Measurements from ENCODE around the gene IGFBP5.

IGFBP5 gene

DNA sequence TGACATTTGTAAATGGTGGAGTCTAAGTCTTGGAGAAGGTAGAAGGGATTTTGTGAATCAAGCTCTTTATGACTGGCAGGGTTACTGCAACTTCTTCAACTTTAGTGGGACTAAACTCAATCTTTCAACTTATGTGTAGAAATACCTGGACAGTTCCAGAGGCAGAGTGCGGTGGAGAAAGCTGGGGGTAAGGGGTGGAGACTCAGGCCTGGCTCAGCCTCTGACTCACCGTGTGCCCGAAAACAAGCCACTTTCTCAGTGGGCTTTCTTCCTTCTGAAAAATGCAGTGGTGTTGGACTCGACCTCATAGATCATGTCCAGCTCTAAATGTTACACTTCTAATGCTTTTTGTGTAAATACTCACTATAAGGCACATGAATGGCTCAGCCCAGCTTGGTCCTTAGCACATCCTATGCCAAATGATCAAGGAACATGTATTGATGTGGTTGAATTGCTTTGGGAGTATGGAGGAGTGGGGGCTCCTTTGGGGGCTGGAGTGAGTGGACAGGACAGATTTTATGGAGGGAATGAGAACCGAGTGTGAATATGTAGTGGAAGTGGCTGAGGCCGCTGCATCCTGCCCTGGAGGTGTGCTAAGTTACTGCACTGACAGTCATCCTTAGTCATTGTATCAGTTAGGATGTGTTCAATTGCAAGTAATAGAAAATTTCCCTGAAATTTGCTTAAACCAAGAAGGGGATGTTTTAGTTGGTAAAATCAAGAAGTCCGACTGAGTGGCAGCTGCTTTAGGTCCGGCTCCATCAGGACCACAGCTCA, 32.2 kb upstream of the IGFBP5 start:
- H3K4me1 Mint-ChIP-seq = no peaks in the 10 kb centered on the region
- no peak overlapping the region for H3K4me3 Mint-ChIP-seq
- H3K36me3 Mint-ChIP-seq = no peaks in the 10 kb centered on the region
- no peak for ATAC-seq (ENCODE audit: low read depth)
- H3K9me3 Mint-ChIP-seq = no peaks in the 10 kb centered on the region
- peaks cover 7% of the 10 kb centered on the region for H3K27me3 Mint-ChIP-seq
- H3K27ac Mint-ChIP-seq = no peak overlapping the region
- no peak for DNase-seq (ENCODE audit: low spot score in 2 of 2)

DNA sequence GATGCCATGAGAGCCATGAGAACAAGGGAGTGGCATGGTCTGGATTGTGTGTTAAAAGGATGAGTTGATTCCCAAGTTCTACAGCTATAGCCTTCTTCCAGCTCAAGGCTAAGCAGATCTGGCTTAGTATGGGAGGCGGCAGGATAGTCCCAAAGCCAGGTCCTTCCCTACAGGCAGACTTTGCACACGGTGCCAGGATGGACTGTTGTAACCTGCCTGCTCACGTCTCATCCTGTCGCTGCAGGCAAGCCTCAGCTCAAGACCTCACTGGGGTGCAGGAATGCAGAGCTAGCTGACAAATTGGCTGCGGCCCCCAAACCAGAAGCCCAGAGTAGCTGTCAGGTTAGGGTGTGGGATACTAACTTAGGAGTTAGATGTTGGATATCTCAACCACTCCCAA, 28.8 kb upstream of the IGFBP5 start:
- Mint-ChIP-seq H3K9me3 (no peaks in the 10 kb centered on the region), H3K27ac (no peak overlapping the region), H3K4me1 (no peaks in the 10 kb centered on the region), H3K36me3 (no peaks in the 10 kb centered on the region), H3K4me3 (no peak overlapping the region), H3K27me3 (peaks cover 10% of the 10 kb centered on the region)
- DNase-seq (ENCODE audit: low spot score in 2 of 2) = no peak
- no peak for ATAC-seq (ENCODE audit: low read depth)

DNA sequence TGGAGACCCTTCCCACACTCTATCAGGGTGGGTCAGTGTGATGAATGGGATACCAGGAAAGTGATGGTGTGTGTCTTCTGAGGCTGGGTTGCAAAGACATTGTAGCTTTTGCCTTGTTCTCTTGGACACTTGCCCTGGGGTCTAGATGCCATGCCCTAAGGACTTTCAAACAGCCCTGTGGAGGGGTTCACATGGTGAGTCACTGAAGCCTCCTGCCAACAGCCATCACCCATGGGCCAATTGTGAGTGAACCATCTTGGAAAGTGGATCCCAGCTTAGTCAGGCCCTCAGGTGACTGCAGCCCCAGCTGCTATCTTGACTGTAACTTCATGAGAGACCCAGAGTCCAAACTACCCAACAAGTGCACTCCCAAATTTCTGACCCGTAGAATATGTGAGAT, 25.8 kb upstream of the IGFBP5 start:
- Mint-ChIP-seq H3K36me3 (no peaks in the 10 kb centered on the region), H3K9me3 (no peaks in the 10 kb centered on the region), H3K4me1 (no peaks in the 10 kb centered on the region)

DNA sequence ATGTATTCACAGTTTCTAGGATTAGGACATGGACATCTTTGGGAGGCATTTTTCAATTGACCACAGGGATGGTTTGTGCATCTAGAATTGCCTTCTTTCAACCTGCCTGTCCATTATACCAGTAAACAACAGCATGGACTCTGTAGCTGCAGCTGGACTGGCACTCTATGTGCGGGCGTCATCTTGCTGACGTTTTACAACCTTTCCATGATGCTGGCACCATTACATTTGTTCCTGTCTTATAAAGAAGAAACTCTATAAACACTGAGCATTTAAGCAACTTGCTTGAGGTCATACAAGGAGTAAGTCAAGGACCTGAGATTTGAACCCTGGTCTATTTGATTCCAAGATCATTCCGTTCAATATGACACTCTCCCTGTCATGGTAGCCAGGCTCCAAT, 25.4 kb upstream of the IGFBP5 start:
- H3K27me3 Mint-ChIP-seq = peaks cover 11% of the 10 kb centered on the region
- H3K9me3 Mint-ChIP-seq = no peaks in the 10 kb centered on the region
- no peak overlapping the region for H3K27ac Mint-ChIP-seq
- ATAC-seq (ENCODE audit: low read depth) = no peak
- H3K4me1 Mint-ChIP-seq = no peaks in the 10 kb centered on the region
- no peak overlapping the region for H3K4me3 Mint-ChIP-seq
- no peaks in the 10 kb centered on the region for H3K36me3 Mint-ChIP-seq
- DNase-seq (ENCODE audit: low spot score in 2 of 2) = no peak

More for the DNA sequence above, 25.8 kb upstream of the IGFBP5 start:
- no peak for DNase-seq (ENCODE audit: low spot score in 2 of 2)
- no peak for ATAC-seq (ENCODE audit: low read depth)
- Mint-ChIP-seq H3K4me3 (no peak overlapping the region), H3K27me3 (peaks cover 11% of the 10 kb centered on the region), H3K27ac (no peak overlapping the region)

DNA sequence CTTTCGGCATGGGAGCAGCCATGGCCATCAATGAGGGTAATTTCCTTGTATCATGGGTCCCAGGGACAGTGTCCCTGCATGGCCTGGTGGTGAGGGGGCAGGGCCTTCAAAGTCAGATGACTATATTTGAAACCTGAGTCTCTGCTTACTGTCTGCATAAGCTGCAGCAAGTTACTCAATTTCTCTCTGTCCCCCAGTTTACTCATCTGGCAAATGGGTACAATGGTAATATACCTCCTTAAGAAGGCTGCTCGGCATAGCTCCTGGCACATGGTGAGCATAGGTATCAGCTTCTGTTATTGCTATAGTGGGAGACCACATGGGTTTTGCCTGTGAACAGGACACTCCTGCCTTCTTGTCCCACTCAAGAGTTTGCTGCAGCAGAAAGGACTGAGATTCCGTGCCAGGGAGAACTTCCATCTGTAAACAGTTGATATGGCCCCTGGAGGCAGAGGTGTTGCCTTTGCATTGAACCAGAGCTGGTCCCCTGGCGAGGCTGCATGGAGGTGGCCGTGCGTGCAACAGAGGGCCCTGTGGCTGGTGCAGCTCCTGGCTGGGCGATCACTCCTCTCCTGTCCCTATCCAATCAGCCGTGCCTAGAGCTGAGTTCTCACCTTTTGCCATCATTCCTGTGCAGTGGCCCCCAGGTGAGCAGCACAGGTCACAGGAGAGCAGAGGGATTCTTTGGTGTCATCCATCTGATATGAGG, 22.7 kb upstream of the IGFBP5 start:
- Mint-ChIP-seq H3K36me3 (no peaks in the 10 kb centered on the region), H3K4me3 (no peak overlapping the region), H3K27me3 (peaks cover 6% of the 10 kb centered on the region), H3K9me3 (no peaks in the 10 kb centered on the region), H3K4me1 (no peaks in the 10 kb centered on the region), H3K27ac (no peak overlapping the region)
- no peak for DNase-seq (ENCODE audit: low spot score in 2 of 2)
- no peak for ATAC-seq (ENCODE audit: low read depth)

DNA sequence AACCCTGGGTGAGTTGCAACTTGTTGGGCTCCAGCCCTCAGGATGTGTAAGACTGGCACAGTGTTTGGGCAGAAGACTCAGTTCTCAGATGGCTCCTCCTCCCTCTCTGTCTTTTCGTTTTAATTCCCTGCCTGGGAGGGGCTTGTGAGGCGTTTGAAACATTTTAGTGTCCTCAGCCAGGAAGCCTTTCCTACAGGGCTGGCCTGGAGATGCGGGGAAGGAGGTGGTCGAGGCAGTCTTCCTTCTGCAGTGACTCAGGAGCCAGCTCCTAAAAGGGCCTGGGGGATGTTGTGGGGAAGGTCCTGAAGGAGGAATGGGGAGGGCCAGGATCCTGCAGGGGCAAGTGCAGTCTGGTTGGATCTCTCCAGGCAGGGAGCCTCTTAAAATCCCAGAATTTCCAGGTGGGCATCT, 22.1 kb upstream of the IGFBP5 start:
- H3K27ac Mint-ChIP-seq = no peak overlapping the region
- ATAC-seq (ENCODE audit: low read depth) (no peak), DNase-seq (ENCODE audit: low spot score in 2 of 2) (no peak)
- no peak overlapping the region for H3K4me3 Mint-ChIP-seq
- H3K27me3 Mint-ChIP-seq = peaks cover 6% of the 10 kb centered on the region
- no peaks in the 10 kb centered on the region for H3K9me3 Mint-ChIP-seq
- no peaks in the 10 kb centered on the region for H3K4me1 Mint-ChIP-seq
- no peaks in the 10 kb centered on the region for H3K36me3 Mint-ChIP-seq

DNA sequence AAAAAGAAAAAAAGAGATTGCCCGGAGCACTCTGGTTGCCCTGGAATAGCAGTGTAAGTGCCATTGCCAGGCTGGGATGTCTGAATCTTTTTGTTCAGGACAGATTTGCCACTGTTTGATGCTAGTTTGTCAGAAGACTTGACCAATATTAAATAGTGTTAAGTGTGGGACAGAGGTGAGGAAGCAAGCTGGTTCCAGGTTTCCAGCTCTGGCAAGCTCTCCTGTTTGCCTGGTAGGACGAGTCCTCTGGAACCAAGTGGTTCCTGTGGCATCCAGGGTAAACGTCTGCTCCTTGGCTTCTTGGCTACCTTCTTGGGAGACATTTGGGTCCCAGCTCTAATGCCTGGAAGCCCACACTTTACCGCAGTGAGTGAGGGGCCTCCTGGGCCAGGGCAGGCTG, 20.8 kb upstream of the IGFBP5 start:
- H3K36me3 Mint-ChIP-seq = no peaks in the 10 kb centered on the region
- H3K27ac Mint-ChIP-seq = no peak overlapping the region

DNA sequence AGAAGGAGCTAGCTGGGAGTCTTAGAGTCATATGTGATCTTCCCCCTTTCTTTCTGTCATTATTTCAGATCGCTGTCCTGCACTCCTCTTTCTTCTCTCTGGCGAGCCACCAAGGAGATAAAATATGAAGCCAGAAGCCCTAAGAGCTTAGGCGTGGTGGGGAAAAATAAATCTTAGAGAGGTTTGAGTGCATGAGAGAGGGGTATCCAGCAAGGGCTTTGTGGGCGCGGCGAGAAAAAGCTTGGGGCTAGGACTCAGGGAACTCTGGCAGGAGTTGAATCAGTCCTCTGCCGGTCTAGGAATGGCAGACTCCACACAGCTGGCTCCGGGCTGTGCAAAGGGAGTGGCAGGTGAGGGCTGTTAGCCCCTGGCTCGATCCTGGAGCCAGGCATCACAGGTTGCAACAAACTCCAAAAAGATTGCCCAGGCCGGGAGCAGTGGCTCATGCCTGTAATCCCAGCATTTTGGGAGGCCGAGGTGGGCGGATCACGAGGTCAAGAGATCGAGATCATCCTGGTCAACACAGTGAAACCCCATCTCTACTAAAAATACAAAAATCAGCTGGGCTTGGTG, 20.1 kb upstream of the IGFBP5 start:
- peaks cover 9% of the 10 kb centered on the region for H3K27me3 Mint-ChIP-seq
- no peak for DNase-seq (ENCODE audit: low spot score in 2 of 2)
- H3K36me3 Mint-ChIP-seq = no peaks in the 10 kb centered on the region
- H3K4me3 Mint-ChIP-seq = no peak overlapping the region
- H3K27ac Mint-ChIP-seq = no peak overlapping the region
- no peaks in the 10 kb centered on the region for H3K9me3 Mint-ChIP-seq
- H3K4me1 Mint-ChIP-seq = peaks cover 2% of the 10 kb centered on the region
- ATAC-seq (ENCODE audit: low read depth) = no peak

More for the DNA sequence above, 20.8 kb upstream of the IGFBP5 start:
- DNase-seq (ENCODE audit: low spot score in 2 of 2) = no peak
- peaks cover 9% of the 10 kb centered on the region for H3K27me3 Mint-ChIP-seq
- H3K9me3 Mint-ChIP-seq = no peaks in the 10 kb centered on the region
- ATAC-seq (ENCODE audit: low read depth) = no peak
- H3K4me1 Mint-ChIP-seq = peaks cover 2% of the 10 kb centered on the region
- no peak overlapping the region for H3K4me3 Mint-ChIP-seq

DNA sequence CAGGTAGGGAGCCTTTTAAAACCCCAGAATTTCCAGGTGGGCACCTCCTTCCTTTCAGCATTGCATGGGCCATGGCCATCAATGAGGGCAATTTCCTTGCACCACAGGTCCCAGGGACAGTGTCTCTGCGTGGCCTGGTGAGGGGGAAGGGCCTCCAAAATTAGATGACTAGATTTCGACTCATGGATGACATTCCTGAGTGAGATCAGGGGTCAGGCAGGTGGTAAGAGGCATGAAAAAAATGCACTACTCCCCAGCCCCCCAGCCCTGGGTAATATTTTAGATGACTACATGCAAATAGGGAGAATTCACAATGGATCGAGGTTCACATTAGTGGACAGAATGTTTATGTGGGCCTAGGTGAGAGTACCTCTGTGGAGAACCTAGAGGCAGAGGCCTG, 19.0 kb upstream of the IGFBP5 start:
- no peaks in the 10 kb centered on the region for H3K36me3 Mint-ChIP-seq
- no peak overlapping the region for H3K4me3 Mint-ChIP-seq
- H3K27me3 Mint-ChIP-seq = peaks cover 7% of the 10 kb centered on the region
- H3K4me1 Mint-ChIP-seq = peaks cover 2% of the 10 kb centered on the region
- DNase-seq (ENCODE audit: low spot score in 2 of 2) (no peak), ATAC-seq (ENCODE audit: low read depth) (no peak)
- H3K27ac Mint-ChIP-seq = no peak overlapping the region
- no peaks in the 10 kb centered on the region for H3K9me3 Mint-ChIP-seq

DNA sequence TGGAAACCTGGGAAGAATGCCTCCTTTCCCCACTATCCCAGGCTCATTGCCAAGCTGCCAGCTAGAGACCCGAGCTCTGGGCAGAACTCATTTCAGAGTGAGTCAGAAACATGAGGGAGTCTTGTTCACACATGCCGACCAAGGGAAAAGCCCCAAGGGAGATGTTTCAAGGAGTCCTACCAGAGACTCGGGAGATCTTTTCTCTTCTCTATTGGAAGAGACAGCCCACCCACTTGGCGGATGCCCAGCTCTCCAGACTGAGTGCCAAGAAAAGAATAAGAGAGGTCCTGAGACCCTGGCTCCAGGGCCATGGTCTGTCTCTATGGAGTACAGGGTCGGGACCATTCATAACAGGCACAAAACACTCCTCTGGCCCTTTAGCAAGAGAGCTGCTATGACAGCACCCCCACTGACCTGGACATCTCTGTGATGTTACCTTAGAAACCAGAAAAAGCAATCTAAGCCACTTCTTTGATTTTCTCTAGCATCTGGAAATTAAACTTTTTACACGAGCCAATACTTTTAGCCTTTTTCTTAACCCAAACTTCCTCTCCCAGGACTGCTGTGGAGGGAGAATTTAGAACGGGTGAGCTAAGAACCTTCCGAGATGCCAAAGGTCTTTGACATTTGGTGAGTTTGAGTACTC, 18.5 kb upstream of the IGFBP5 start:
- ATAC-seq (ENCODE audit: low read depth) = no peak
- Mint-ChIP-seq H3K9me3 (no peaks in the 10 kb centered on the region), H3K4me3 (no peak overlapping the region), H3K27me3 (peaks cover 7% of the 10 kb centered on the region), H3K4me1 (peaks cover 2% of the 10 kb centered on the region), H3K27ac (no peak overlapping the region), H3K36me3 (no peaks in the 10 kb centered on the region)
- no peak for DNase-seq (ENCODE audit: low spot score in 2 of 2)

DNA sequence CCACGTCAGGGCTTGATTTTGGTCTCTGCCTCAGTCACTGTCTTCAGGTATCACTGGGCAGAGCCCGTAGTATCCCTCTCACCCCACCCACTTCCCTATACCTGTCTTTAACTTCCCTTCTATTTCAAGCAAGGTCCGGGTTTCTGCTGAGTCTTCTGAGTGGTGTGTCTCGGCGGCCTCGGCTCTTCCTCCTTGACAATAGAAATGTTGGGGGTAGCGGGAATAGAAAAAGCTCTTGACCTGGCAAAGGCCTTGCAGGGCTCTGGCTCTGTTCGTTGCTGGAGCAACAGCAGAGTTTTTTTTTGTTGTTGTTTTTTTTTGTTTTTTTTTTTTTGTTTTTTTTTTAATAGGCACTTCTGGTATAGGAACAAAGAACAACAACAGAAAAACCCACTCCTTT, 16.0 kb upstream of the IGFBP5 start:
- Mint-ChIP-seq H3K4me3 (no peak overlapping the region), H3K9me3 (no peaks in the 10 kb centered on the region), H3K27me3 (peaks cover 6% of the 10 kb centered on the region), H3K4me1 (peaks cover 2% of the 10 kb centered on the region), H3K36me3 (no peaks in the 10 kb centered on the region), H3K27ac (no peak overlapping the region)
- ATAC-seq (ENCODE audit: low read depth) (no peak), DNase-seq (ENCODE audit: low spot score in 2 of 2) (no peak)

DNA sequence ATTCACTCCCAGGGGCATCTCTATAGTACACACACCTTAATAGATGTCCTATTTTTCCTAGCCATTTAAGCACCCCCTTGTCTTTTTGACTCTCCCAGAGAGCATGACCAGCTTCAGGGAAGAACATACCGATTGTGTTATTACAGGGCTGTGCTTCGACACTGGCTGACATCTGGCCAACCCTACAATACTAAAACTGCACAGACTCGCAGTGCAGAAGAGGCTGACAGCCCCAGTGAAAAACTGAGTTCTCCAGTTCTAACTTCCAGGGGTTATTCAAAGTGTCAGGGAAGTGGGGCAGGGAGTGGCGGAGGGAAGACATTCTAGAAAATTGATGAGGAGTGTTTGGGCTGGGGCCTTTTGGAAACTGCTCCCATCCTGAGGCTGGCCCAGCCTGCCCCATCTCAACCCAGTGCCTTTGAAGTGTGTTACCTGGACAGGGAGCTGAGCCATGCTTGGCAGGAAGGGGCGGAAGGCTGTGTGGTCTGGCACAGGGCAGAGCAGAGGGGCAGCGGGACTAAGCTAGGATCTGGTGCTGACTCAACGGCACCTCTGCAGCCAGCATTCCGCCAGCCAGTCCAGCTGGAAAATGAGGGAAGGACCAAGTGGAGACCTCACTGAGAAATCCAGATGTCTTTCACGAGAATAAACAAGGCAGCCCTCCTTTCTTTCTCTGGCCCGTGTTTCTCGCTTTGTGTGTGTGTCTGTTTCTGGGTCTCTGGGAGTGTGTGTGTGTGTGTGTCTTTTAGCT, 15.4 kb upstream of the IGFBP5 start:
- no peak for ATAC-seq (ENCODE audit: low read depth)
- peaks cover 2% of the 10 kb centered on the region for H3K4me1 Mint-ChIP-seq
- H3K27me3 Mint-ChIP-seq = peaks cover 6% of the 10 kb centered on the region
- H3K4me3 Mint-ChIP-seq = no peak overlapping the region
- H3K27ac Mint-ChIP-seq = no peak overlapping the region
- no peak for DNase-seq (ENCODE audit: low spot score in 2 of 2)
- H3K9me3 Mint-ChIP-seq = no peaks in the 10 kb centered on the region
- H3K36me3 Mint-ChIP-seq = no peaks in the 10 kb centered on the region

DNA sequence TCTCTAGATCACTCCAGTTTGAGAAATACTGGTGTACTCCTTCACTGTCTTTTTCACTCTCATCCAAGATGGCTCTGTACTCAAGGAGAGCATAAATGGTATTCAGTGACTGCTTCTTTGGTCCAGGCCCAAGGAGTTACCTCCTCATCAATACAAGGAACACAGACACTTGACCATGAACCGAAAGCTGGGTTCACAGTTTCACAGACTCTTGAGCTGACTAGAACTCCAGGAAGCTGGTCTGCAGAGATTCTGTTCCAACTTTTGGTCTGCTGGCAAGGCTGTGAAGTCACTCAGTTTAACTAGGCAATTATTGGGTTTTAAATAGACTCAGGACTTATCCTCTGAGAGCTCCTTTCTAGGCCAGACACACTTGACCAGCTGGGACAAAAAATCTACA, 7.4 kb upstream of the IGFBP5 start:
- Mint-ChIP-seq H3K9me3 (peaks cover 2% of the 10 kb centered on the region), H3K27ac (no peak overlapping the region), H3K36me3 (no peaks in the 10 kb centered on the region), H3K27me3 (peaks cover 7% of the 10 kb centered on the region), H3K4me1 (no peaks in the 10 kb centered on the region), H3K4me3 (no peak overlapping the region)
- ATAC-seq (ENCODE audit: low read depth) (no peak), DNase-seq (ENCODE audit: low spot score in 2 of 2) (no peak)

DNA sequence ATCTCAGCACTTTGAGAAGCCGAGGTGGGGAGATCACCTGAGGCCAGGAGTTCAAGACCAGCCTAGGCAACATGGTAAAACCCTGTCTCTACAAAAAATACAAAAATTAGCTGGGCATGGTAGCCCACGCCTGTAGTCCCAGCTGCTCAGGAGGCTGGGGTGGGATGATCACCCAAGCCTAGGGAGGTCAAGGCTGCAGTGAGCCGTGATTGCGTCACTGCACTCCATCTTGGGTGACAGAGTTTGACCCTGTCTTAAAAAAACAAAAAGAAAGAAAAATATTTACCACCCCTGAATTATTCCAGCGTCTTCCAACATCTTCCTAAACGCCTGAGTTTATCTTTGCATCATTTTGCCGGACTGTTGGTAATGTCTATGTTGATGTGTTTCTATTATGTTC, 6.2 kb upstream of the IGFBP5 start:
- Mint-ChIP-seq H3K27me3 (peaks cover 14% of the 10 kb centered on the region), H3K4me1 (peaks cover 2% of the 10 kb centered on the region)
- ATAC-seq (ENCODE audit: low read depth) = no peak

More for the DNA sequence above, 6.2 kb upstream of the IGFBP5 start:
- H3K4me3 Mint-ChIP-seq = no peak overlapping the region
- H3K36me3 Mint-ChIP-seq = no peaks in the 10 kb centered on the region
- H3K9me3 Mint-ChIP-seq = peaks cover 2% of the 10 kb centered on the region
- DNase-seq (ENCODE audit: low spot score in 2 of 2) = no peak
- H3K27ac Mint-ChIP-seq = no peak overlapping the region

Measured in memory B cell (primary cell).